G401.6 (cell line): ENCODE measurements around the gene POSTN.
A peak's percentile ranks its signal among the peaks of the same experiment; 100 is the strongest.

ENCODE experiments used
- FAIRE-seq: peaks from 2 replicates; lab custom pipeline; 2012; peaks lifted over from hg19 to GRCh38; lab: Jason Lieb, UNC

The POSTN gene, protein sequence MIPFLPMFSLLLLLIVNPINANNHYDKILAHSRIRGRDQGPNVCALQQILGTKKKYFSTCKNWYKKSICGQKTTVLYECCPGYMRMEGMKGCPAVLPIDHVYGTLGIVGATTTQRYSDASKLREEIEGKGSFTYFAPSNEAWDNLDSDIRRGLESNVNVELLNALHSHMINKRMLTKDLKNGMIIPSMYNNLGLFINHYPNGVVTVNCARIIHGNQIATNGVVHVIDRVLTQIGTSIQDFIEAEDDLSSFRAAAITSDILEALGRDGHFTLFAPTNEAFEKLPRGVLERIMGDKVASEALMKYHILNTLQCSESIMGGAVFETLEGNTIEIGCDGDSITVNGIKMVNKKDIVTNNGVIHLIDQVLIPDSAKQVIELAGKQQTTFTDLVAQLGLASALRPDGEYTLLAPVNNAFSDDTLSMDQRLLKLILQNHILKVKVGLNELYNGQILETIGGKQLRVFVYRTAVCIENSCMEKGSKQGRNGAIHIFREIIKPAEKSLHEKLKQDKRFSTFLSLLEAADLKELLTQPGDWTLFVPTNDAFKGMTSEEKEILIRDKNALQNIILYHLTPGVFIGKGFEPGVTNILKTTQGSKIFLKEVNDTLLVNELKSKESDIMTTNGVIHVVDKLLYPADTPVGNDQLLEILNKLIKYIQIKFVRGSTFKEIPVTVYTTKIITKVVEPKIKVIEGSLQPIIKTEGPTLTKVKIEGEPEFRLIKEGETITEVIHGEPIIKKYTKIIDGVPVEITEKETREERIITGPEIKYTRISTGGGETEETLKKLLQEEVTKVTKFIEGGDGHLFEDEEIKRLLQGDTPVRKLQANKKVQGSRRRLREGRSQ

DNA sequence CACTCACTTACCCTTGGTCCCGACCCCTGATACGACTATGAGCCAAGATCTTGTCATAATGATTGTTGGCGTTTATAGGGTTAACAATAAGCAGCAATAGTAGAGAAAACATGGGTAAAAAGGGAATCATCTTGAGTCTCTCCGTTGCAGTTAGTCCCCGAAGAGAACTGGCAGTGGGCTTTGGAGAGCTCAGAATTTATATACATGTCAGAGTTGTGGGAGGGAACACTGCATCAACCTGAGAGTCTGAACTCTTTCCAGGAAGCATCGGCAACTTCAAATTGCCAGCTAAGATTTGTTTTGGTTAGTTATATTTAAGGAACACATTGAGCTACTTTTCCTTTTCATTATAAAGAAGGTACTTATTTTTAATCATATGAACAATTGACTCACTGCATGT is at the start of gene POSTN:
Gene POSTN, minus strand, starts transcription at position 172 of the 400 bp plus-strand sequence. Its CDS starts 42 bp downstream, at position 130.
- FAIRE-seq = no peak

DNA sequence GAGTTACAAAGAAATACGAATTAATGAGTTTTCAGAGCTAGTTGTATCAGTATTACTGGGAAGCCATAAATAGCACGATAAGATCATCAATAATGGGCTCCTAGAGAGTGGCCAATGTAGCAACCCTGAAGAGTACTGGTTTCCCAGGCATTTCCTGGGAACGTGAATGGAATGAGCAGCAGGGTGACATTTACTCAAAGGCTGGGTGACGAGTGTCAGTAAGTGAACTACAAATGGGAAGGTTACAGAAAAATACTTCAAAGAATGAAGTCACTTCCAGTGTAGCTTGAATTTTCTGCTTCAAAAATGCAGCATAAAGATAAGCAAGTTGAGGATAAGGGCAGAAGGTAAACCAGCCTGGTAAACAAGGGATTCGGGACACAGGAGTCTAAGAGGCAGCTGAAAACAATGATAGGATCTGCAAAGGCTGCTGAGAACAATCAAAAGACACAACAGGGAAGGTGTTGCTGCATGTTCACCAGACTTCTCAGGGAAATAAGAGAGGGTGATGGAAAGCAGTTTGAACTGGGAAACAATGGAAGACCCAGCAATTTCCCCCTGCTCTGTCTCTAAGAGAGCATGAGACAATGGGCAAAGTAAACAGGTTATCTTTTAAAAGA is 48.6 kb upstream of the POSTN start:
- FAIRE-seq = no peak

DNA sequence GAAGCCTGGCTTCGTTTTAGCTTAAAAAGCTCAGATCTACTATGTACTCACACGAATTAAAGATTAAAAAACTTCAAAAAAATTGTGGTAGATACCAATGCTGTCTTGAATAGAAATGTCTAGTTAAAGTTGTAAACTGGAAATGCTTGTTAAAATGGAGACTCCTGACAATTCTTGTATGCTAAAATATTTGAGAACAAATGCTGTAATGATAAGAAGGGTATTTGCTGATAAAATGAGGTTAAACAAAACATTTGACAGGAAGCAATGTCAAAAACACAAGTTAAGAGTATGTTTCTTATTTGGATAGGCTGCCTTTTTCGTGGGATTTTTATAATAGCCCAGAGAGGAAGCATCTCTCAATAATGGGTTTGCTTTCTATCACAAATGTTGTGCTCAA is 48.0 kb upstream of the POSTN start:
- no peak for FAIRE-seq

DNA sequence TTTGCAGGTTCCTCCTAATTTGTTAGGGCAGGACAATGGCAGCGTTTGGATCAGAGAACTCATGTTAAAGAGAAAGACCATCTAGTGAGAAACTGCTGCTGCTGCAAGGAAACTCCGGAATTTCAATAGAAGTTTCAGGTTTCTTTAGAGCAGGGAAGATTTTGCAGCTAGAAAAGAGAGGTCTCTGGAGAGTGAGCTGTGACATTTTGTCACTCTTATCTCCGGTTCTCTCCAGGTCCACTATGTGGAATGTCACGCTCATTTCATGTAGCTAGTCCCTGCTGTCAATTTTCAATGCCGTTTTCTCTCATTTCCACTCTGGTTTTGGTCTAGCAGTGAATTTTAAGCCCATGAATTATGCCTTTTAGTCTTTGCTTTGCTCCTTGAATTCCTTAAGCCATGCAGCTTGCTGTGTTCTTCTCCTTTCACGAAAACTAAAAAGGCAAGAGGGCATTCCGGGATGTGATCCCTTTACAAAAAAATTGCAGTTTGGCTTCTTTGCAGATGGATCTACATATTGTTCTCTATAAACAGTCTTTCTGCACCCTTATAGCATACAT is 46.7 kb upstream of the POSTN start:
- FAIRE-seq = no peak

DNA sequence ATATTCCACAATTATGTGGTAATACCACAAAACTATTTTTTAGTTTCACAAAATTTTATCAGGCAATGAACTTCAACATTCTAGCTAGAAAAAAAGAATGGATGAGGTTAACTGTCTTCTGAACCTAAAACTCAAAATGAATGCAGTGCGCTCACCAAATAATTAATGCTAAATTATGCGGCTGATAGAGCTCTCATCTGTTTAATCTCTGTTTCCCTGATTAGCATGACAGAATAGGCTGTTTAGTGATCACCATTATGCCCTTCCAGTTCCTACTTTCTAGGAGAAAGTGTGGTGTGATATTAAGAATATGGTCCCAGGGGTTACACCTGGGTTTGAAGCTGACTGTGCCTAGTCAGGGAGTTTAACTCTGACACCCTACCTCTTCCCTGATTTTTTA is 42.8 kb upstream of the POSTN start:
- no peak for FAIRE-seq

DNA sequence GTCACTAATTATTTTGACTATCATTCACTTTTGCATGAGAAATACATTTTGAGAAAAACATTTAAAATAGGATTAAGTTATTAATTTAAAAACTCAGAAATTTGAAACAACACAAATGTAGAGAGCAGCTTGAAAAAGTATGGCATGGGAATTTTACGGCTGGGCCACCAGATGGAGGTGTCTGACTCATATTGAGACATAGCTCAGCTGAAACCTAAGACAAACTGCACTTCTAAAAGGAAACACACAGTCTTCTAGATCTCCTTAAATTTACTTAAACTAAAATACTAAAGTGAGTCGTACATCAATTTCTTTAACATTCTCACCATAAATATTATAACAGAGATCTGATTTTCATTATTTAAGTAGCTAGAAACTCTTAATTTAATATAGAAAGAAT is 41.9 kb upstream of the POSTN start:
- no peak for FAIRE-seq

DNA sequence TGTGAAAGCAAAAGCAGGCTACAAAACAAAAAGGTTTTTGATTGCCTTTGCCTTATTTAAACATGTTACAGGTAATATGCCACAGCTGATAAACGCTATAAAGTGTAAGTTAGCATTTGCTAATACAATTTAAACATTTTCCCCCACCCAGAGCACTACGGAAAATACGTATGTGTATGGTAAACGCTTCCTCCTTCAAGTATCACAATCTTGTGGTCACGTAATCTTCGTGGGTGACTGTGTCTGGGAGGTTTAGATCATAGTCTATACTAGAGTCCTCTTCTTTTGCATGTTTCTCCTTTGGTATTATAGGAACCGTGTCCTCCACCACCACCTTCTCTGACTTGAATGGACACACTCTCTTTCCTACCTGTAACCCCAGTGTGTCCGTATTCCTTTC is 38.1 kb upstream of the POSTN start:
- FAIRE-seq = no peak

DNA sequence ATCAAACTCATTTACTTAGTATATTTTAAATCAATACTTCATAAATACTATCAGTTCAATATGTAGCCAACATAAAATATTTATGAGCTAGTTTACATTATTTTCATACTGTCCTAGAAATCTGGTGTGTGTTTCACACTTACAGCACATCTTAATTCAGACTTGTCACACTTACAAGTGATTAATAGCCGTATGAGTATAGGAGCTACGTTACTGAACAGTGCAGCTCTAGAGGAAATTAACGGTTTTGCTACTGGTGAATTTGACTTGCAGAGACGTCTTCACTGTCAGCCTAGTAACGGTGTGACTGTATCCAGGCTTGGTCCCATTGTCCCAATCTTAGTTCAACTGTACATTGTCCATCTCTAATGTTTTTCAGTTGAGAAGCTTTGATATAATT is 33.7 kb upstream of the POSTN start:
- FAIRE-seq = no peak

DNA sequence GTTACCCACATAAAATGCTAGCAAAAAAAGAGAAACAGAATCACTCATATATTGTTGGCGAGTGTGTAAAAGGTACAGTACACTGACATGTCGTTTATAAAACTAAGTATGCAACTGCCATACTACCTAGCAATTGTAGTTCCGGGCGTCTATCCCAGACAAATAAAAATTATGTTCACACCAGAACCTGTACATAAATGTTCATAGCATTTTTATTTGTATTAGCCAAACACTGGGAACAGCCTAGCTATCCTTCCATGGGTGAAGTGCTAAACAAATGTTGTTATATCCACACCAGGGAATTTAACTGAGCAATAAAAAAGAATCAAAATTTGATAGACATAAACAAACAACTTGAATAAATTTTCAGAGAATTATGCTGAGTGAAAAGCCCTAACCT is 28.9 kb upstream of the POSTN start:
- no peak for FAIRE-seq

DNA sequence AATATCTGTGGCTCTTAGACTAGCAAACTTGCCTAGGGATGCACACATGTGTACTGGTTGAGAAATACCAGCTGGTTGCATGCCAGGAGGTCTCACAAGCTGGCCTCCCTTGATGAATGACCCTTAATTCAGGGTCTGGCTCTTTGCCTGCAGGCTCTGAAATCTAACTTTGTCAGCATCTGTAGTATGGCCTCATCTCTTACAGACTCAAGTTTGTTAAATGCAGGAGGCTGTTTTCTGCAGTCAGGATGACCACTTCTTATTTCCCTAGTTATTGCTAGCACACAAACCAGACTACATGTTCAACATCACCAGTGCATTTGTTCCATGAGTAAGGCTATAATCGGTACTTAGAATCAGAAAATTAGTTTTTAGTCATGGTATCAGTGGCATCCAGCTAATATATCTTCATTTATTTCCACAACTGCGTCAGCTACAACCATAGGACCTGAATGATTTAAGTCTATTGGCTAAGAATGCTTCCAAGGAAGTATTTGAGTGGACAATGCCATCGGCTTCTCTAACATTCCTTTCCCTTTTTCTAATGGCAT is 23.3 kb upstream of the POSTN start:
- no peak for FAIRE-seq

DNA sequence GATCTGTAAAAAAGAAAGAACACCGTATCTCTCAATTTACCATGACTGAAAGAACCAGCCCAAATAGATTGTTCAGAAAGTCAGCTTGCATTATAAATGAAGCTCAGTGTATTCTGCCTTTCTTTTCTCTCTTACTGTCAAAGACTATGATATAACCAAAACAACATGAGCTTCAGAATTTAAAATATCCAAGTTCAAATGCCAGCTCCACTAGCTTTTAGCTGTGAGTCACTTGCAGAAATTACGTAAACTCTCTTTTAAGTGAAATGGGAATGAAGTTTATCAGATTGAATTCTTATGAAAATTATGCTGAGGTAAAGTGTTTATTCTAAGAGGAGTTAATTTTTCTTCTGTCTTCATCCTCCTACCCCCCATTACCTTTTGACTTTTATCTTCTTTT is 20.0 kb upstream of the POSTN start:
- no peak for FAIRE-seq

DNA sequence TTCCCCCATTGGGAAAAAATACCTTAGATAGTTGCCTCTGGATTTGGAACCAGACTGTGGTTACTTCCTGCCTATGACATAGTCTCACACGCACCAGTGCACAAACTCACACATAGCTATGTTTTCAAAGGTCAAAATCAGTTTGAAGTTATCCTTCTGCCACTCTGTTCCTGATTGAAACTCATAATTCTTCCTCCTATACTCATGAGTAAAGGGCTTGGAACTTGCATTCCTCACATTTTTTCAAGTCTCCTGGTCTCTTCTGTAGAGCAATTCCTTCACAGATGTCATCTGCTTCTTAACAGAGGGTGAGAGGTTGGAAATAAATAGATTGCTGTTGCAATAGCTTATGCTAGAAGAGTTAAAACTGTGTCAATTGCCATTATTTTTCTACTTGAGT is 18.6 kb upstream of the POSTN start:
- no peak for FAIRE-seq

DNA sequence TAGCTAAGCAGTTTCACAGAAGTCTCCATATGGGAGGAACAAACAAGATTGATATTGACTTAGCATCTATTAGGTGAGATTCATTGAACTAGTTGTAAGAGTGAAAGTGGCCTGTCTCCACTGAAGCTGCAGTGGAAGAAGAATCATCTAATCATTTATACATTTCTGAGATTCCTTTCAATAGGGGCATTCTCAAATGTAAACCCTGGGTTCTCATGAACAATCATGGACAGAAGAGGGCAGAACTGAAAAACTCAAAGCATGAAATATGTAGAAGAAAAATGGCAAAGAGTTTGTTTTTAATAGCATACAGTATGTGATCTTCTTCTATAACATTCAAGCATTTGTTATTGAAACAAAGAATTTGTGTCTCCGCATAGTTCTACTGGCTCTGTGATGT is 17.6 kb upstream of the POSTN start:
- FAIRE-seq = no peak

DNA sequence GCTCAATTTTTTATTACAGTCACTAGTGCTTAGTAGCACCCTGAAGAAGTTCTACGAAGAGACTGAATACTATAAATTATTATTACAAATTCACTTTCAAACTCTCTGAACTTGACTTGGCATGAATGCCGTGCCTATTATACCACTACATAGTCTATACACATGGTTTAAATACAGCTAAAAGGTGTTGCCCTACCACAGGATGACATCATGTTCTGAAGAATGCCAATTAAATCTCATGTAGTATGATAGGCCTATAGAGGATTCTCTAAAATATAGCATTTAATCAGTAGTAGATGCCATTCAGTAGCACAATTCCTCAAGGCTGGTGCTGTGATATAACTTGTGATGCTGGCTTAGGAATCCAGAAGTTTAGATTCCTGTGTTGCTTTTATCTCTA is 16.7 kb upstream of the POSTN start:
- no peak for FAIRE-seq

DNA sequence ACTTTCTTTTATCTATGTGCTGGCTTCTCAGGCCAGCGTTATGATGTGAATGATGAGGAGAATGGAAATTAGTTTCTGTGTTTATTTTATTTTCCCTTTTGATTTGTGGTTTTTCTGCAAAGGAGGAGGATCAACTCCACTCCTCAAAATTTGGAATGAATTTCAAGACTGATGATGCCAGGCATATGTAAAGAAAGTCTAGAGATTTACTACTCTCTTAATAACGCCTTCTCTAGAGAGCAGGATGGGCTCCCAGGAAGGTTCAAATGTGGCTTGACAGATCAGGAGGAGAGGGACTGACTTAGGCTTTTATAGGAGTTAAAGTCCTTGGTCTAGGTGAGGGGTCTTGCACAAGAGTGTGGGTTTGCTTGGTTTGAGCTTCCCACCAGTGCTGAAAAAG is 15.1 kb upstream of the POSTN start:
- FAIRE-seq = no peak

DNA sequence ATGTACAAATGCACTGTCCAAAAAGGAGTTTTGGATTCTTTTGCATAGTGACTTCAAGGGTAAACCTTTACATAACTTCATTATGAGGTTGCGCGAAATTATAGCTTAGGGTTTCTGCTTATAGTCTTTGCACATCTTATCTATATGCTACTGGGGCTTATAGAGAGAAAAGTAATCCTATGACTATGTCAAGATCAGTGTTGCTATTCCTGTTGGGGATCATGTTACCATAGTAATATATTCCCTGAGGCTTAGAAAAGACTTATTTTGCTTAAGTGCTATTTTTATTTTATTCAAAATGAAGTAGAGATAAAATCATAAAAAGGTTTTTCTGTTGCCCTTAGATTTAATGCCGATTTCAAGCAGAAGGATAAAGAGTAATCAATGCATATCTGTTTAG is 14.7 kb upstream of the POSTN start:
- no peak for FAIRE-seq

DNA sequence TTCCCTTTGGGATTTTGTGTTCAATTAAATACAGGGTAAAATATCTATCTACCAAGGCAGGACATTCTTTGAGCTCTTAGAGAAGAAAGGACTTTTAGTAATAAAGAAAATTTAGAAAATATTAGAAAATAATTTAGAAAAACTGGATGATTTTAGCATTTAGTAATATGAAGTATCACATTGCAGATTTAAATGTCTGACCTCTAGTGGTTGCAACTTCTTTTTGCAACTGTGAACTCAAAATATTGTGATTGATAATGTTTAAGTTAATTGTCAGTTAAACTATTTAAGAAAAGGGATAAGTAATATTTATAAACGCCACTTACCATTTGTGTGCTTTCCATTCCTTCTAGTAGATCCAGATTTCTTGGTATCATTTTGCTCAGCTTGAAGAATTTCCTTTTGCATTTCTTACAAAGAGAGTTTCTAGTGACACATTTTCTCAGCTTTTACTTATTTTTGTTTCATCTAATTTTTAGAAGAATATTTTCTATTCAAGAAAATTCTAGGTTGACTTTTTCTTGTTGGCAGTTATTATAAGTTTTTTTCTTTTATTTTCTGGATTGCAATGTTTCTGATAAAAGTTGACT is 10.3 kb upstream of the POSTN start:
- FAIRE-seq = peak; percentile 83

DNA sequence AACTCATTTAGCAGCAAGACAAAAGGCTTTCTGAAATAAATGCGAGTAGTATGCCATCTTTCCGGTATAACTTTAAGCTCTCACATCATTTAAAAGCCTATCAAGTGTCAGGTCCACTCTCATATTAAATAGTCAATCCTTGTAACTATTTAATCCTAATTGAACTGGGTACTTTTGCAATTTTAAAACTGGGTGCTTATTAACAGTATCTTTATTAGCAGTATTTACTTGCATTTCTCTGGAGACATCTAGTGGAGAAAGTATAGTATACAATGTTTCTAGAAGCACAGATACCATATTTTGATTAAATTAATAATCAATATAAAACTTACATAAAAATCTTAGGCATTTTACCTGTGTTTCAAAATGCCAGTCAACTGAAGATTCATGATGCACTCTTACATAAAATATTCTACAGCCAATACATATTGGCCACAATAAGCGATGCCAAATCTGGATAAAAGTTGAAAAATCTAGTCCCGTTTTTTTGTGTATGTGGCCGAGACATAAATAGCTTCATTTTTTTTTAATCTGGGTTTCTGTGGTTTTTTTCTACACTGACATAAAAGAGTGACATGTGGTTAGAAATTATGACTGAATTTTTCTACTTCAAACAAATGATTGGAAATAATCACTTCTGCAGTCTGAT is 4.3 kb upstream of the POSTN start:
- peak; percentile 37 for FAIRE-seq

DNA sequence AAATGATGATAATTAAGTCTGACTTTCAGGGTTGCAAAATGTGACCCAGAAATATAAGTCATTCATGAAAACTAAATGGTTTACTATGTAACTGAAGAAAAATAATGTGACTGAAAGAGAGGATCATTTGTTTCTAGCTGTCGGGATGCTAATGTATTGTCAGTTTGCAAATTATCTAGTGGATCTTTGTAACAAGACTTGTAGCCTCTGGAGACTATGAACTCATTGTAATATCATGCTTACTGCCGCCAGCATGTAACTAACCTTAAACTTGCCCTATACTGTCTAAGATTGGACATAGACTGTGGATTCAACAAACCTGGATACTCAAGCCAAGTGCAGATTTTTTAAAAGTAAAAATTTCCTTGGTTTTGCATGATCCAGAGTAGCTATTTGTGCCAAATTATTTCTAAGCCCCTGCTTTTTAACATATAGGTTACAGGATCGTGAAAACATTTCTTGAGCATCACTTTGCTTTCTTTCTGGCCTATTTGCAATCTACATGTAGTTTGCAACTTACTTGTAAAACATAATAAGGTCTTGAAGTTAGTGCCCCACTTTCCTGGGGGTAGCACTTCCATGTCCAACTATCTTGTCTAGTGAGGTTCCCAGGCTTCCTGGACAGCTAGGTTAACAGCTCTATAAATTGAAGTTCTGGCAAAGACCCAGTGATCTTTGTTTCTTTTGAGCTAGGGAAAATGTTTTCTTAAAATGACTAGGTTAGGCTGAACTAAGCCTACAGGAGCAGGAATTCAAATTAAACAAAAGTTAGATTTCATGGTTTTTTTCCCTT is 3.3 kb upstream of the POSTN start:
- no peak for FAIRE-seq

DNA sequence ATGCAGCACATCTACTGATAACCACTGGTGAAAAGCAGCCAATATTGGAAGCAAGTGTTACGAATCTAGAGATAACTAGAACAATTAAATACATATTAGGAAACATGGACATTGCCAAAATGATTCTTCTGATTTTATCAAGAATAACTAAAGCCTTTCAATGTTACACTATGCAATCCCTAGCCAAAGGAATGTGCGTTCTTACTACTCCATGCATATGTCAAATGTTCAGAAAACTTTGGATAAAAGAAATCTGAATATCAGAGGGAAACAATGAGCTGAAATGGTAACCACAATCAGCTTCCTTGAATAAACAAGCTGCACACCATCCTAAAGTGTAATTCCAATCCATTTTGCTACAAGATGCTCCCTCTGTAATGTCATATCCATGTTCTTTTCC is 951 bp upstream of the POSTN start:
- FAIRE-seq = no peak

DNA sequence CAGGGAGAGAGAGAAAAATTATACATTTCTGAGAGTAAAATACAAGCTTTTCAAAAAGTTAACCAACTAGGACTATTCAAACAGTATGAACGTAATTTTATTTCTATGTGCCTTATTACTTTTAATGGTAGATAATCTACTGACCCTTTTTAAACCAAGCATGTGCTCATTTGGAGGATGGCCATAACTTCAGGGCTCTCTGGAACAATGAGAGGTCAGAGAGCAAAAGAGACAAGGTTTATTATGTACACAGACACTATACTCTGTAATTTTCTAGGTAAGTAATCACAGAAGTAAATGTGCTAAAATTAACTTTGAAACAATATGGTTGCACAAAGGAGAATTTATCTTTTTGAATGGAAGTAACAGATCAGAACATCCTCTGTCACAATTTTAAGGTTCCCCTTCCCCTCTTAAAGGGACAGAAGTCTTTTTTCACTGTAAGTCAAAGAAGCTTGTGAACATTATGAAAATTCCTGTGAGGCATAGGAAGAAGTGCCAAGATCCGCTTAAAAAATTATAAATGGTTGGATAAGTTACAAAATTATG is 1.0 kb downstream of the POSTN start:
- no peak for FAIRE-seq
